SK-N-SH treated with all-trans-retinoic acid at 6 μM for 48 hours (cell line): ENCODE results near the gene CCNY.

Source experiments
- BACH2 ChIP-seq: fragments of 250-450 bp; sonication (Bioruptor Pico); IDR thresholded peaks from 2 replicates; pipeline ENCODE4 v1.9.0; 2021; ENCODE audit warnings: mild to moderate bottlenecking, borderline replicate concordance
- ZFP3 ChIP-seq: fragments of 250-450 bp; sonication (Bioruptor Pico); IDR thresholded peaks from 2 replicates; pipeline ENCODE4 v1.5.0; 2020; ENCODE audit warnings: mild to moderate bottlenecking, moderate library complexity
- ZFP30 ChIP-seq: fragments of 450-650 bp; formaldehyde crosslinking; IDR thresholded peaks from 2 replicates; pipeline ENCODE4 v1.5.0; 2022; ENCODE audit warnings: mild to moderate bottlenecking, moderate library complexity
- TF ChIP-seq, protein P1 (sequence below): fragments of 250-450 bp; sonication (Bioruptor Pico); IDR thresholded peaks from 2 replicates; pipeline ENCODE4 v1.5.0; 2020; ENCODE audit warnings: mild to moderate bottlenecking, moderate library complexity
- TF ChIP-seq, protein P2 (sequence below): fragments of 250-450 bp; sonication (Bioruptor Pico); IDR thresholded peaks from 2 replicates; pipeline ENCODE4 v1.8.0; 2020; ENCODE audit warnings: mild to moderate bottlenecking, moderate library complexity, borderline replicate concordance
- TF ChIP-seq, protein P3 (sequence below): fragments of 250-450 bp; sonication (Bioruptor Pico); IDR thresholded peaks from 2 replicates; pipeline ENCODE4 v1.8.0; 2021; ENCODE audit warnings: low read depth, mild to moderate bottlenecking, moderate library complexity, borderline replicate concordance

DNA sequence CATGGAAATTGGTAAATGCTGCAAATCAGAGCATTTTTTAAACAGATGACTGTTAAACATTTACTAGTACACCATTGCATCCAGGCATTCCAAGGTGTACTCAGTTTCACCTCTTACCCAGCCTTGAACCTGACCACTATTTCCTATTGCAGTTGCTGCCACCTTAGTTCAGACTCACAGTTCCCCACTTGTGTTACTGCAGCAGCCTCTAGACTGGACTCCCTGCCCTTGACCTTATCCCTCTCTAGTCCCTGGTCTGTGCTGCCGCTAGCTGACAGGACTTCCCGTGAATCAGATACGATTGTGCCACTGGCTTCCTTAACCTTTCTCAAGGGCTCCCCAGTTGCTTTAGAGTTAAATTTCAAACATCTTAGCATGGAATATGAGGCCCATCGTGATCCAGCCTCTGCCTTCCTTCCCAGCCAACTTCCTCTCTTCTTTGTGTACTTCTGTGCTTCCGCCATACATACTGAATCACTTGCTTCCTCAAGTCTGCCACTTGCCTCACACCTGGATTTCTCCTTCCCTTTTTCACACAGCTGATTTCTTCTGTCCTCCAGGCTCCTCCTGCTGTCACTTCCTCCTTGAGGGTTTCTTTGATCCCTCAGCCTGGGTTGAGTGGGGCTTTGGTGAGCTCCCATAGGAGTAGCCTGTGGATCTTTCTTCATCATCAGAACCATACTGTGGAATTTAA, 150.1 kb downstream of the CCNY start:
- TF ChIP-seq, protein P1, sequence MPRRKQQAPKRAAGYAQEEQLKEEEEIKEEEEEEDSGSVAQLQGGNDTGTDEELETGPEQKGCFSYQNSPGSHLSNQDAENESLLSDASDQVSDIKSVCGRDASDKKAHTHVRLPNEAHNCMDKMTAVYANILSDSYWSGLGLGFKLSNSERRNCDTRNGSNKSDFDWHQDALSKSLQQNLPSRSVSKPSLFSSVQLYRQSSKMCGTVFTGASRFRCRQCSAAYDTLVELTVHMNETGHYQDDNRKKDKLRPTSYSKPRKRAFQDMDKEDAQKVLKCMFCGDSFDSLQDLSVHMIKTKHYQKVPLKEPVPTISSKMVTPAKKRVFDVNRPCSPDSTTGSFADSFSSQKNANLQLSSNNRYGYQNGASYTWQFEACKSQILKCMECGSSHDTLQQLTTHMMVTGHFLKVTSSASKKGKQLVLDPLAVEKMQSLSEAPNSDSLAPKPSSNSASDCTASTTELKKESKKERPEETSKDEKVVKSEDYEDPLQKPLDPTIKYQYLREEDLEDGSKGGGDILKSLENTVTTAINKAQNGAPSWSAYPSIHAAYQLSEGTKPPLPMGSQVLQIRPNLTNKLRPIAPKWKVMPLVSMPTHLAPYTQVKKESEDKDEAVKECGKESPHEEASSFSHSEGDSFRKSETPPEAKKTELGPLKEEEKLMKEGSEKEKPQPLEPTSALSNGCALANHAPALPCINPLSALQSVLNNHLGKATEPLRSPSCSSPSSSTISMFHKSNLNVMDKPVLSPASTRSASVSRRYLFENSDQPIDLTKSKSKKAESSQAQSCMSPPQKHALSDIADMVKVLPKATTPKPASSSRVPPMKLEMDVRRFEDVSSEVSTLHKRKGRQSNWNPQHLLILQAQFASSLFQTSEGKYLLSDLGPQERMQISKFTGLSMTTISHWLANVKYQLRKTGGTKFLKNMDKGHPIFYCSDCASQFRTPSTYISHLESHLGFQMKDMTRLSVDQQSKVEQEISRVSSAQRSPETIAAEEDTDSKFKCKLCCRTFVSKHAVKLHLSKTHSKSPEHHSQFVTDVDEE: no peak
- TF ChIP-seq, protein P2, sequence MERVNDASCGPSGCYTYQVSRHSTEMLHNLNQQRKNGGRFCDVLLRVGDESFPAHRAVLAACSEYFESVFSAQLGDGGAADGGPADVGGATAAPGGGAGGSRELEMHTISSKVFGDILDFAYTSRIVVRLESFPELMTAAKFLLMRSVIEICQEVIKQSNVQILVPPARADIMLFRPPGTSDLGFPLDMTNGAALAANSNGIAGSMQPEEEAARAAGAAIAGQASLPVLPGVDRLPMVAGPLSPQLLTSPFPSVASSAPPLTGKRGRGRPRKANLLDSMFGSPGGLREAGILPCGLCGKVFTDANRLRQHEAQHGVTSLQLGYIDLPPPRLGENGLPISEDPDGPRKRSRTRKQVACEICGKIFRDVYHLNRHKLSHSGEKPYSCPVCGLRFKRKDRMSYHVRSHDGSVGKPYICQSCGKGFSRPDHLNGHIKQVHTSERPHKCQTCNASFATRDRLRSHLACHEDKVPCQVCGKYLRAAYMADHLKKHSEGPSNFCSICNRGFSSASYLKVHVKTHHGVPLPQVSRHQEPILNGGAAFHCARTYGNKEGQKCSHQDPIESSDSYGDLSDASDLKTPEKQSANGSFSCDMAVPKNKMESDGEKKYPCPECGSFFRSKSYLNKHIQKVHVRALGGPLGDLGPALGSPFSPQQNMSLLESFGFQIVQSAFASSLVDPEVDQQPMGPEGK (CRISPR knock-in tag): no peak
- TF ChIP-seq ZFP30 (no peak), BACH2 (CRISPR knock-in tag) (no peak), ZFP3 (CRISPR knock-in tag) (no peak)
- TF ChIP-seq, protein P3, sequence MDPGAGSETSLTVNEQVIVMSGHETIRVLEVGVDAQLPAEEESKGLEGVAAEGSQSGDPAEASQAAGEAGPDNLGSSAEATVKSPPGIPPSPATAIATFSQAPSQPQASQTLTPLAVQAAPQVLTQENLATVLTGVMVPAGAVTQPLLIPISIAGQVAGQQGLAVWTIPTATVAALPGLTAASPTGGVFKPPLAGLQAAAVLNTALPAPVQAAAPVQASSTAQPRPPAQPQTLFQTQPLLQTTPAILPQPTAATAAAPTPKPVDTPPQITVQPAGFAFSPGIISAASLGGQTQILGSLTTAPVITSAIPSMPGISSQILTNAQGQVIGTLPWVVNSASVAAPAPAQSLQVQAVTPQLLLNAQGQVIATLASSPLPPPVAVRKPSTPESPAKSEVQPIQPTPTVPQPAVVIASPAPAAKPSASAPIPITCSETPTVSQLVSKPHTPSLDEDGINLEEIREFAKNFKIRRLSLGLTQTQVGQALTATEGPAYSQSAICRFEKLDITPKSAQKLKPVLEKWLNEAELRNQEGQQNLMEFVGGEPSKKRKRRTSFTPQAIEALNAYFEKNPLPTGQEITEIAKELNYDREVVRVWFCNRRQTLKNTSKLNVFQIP (CRISPR knock-in tag): no peak
